T-cell (primary cell): Measurements from ENCODE around the gene CAP2. TPM values are rescaled to one million over a fixed set of nuclear protein-coding genes. Genes with fewer than 3 reads are reported as not detected.
"Not testable (repeated sequence)": the region's sequence is repeated elsewhere in the genome, so short reads cannot be mapped to it uniquely, and the experiment has no call there.

Source experiments
- ATAC-seq, 4 experiments: fragments of 200-7000 bp in 3 of 4; fragments of 150-1000 bp in 1 of 4; cut with Tn5 transposase; replicated peaks in 1 of 4; 1 replicate in 3 of 4; 2 replicates in 1 of 4; pipeline ENCODE4 v1.10.0; 2021; ENCODE audit warnings: moderate library complexity in 3 of 4, mild to moderate bottlenecking in 2 of 4, moderate number of reproducible peaks in 1 of 4
- CTCF ChIA-PET, 2 donors: fragments of 300-600 bp; sonication (Branson Sonifier 250); formaldehyde crosslinking; loops; one replicate each; lab custom pipeline; 2022; ENCODE audit warnings: antibody characterized with exemption in 2 of 2; lab: Charles Lee
- POLR2A ChIA-PET, 2 donors: fragments of 300-600 bp; sonication (Branson Sonifier 250); formaldehyde crosslinking; loops; one replicate each; lab custom pipeline; 2022; ENCODE audit warnings: antibody characterized with exemption in 2 of 2; lab: Charles Lee
- DNase-seq, 35 experiments: peaks; one replicate each; pipeline versions ENCODE4 v3.0.0 to v3.0.0-alpha.2; 2013 to 2023
- H3K27ac ChIP-seq: one replicate; pipeline ENCODE4 v1.5.1; 2013; ENCODE audit warnings: low read length
- H3K27me3 ChIP-seq, 2 experiments: replicated peaks in 1 of 2; 1 replicate in 1 of 2; 2 replicates in 1 of 2; pipeline versions ENCODE4 v1.6.1 to v1.7.0; 2013; ENCODE audit warnings: low read length in 1 of 2, mixed read lengths in 1 of 2; ENCODE audit not compliant: control insufficient read depth in 2 of 2, insufficient read depth in 2 of 2; ENCODE audit errors: extremely low read depth in 1 of 2
- H3K36me3 ChIP-seq, 2 donors: 1 replicate in 1 of 2; 2 replicates in 1 of 2; pipeline versions ENCODE4 v1.6.1 to v1.7.0; 2013; ENCODE audit warnings: low read length in 1 of 2; ENCODE audit not compliant: control insufficient read depth in 2 of 2, insufficient read depth in 1 of 2; ENCODE audit errors: extremely low read depth in 1 of 2
- H3K4me1 ChIP-seq, 2 experiments: 1 replicate in 1 of 2; 2 replicates in 1 of 2; pipeline versions ENCODE4 v1.6.1 to v1.7.0; 2013; ENCODE audit warnings: low read length in 2 of 2, mixed read lengths in 1 of 2; ENCODE audit not compliant: insufficient read depth in 2 of 2, control insufficient read depth in 1 of 2; ENCODE audit errors: extremely low read depth in 1 of 2
- H3K4me3 ChIP-seq, 2 donors: 1 replicate in 1 of 2; 2 replicates in 1 of 2; pipeline versions ENCODE4 v1.5.1 to v1.7.0; 2013; ENCODE audit warnings: mild to moderate bottlenecking in 2 of 2, low read length in 1 of 2, moderate library complexity in 1 of 2; ENCODE audit not compliant: control insufficient read depth in 1 of 2; ENCODE audit errors: extremely low read depth in 1 of 2
- H3K9me3 ChIP-seq: 2 replicates; pipeline ENCODE4 v1.7.0; 2013
- H3K27ac Mint-ChIP-seq, 2 donors: one replicate each; pipeline ENCODE4 v1.8.0; 2020 to 2021; ENCODE audit warnings: mild to moderate bottlenecking in 2 of 2, mixed read lengths in 2 of 2
- H3K27me3 Mint-ChIP-seq, 2 donors: one replicate each; pipeline ENCODE4 v1.8.0; 2021 to 2022; ENCODE audit warnings: mixed read lengths in 2 of 2
- H3K36me3 Mint-ChIP-seq: one replicate; pipeline ENCODE4 v1.8.0; 2021; ENCODE audit warnings: mixed read lengths
- H3K4me1 Mint-ChIP-seq, 3 donors: one replicate each; pipeline ENCODE4 v1.8.0; 2020 to 2022; ENCODE audit warnings: mixed read lengths in 3 of 3, mild to moderate bottlenecking in 1 of 3
- H3K4me3 Mint-ChIP-seq, 3 donors: one replicate each; pipeline ENCODE4 v1.8.0; 2020 to 2022; ENCODE audit warnings: mild to moderate bottlenecking in 3 of 3, mixed read lengths in 3 of 3, moderate library complexity in 3 of 3
- H3K9me3 Mint-ChIP-seq, 3 donors: one replicate each; pipeline ENCODE4 v1.8.0; 2020 to 2022; ENCODE audit warnings: mixed read lengths in 3 of 3
- WGBS: methylation state at CpG from one replicate; pipeline ENCODE4 v1.1.5; 2013; ENCODE audit warnings: missing lambda C conversion rate; ENCODE audit not compliant: insufficient coverage; 5-methylcytosine and 5-hydroxymethylcytosine counted together
- total RNA-seq, 35 experiments: library from RNA in 6 of 35; stranded (reverse) in 6 of 35; fragments of 120-200 nt in 1 of 35; gene quantifications; one replicate each; pipeline versions ENCODE4 v1.2.1 to v1.2.4 and lab custom pipeline; 2013 to 2026

The CAP2 gene
- total RNA-seq, 5 donors from 2014 or later (not counting 1 experiment from before 2014, with no cell fraction given), result 0.20 TPM; not detected in 4

DNA sequence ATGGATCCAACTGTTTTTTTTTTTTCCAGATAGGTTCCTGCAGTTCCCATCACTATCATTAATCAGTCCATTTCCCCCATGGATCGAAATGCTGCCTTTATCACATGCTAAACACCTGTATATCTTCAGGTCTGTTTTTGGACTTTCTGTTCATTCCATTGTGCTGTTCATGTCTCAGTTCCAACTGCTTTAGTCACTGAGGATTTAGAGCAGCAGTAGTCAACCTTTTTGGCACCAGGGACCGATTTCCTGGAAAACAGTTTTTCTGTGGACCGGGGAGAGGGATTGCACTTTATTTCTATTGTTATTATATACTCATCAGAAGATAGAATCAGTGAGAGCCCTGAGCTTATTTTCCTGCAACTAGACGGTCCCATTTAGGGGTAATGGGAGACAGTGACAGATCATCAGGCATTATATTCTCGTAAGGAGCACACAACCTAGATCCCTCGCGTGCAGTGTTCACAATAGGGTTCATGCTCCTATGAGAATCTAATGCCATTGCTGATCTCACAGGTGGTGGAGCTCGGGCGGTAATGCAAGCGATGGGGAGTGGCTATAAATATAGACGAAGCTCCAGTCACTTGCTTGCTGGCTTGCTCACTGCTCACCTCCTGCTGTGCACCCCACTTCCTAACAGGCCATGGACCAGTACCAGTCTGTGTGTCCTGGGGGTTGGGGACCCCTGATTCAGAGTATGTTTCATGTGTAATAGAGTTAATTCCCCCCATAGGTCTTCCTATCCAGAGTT lies 46.0 kb downstream of the CAP2 start:
- Histone ChIP-seq H3K4me3 (no peak overlapping the region), H3K36me3 (no peaks in the 10 kb centered on the region), H3K9me3 (no peaks in the 10 kb centered on the region), H3K27me3 (no peaks in the 10 kb centered on the region), H3K4me1 (no peaks in the 10 kb centered on the region), H3K27ac (no peak overlapping the region)
- ATAC-seq (no peak), DNase-seq (no peak)
- Mint-ChIP-seq H3K36me3 (no peaks in the 10 kb centered on the region), H3K27ac (no peak overlapping the region), H3K4me1 (no peaks in the 10 kb centered on the region), H3K9me3 (no peaks in the 10 kb centered on the region), H3K4me3 (no peak overlapping the region), H3K27me3 (peaks cover 3 to 7% of the 10 kb centered on the region in 2 donors)
- CTCF ChIA-PET, result no interaction called here
- 66% methylated on average over 7 of the region's 11 CpGs for WGBS
- POLR2A ChIA-PET, result no interaction called here

DNA sequence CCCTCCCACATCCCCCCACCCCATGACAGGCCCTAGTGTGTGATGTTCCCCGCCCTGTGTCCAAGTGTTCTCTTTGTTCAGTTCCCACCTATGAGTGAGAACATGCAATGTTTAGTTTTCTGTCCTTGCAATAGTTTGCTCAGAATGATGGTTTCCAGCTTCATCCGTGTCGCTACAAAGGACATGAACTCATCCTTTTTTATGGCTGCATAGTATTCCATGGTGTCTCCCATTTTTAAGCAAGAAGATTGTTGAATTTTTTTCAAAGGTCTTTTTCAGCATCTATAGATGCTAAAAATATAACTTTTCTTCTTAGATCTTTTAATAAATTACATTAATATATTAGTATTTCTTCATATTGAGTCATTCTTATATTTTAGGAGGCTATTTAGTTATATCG lies 47.4 kb downstream of the CAP2 start:
- H3K4me3 Mint-ChIP-seq, H3K27me3 Mint-ChIP-seq, H3K27me3 ChIP-seq, H3K4me1 ChIP-seq, H3K4me1 Mint-ChIP-seq, H3K9me3 Mint-ChIP-seq, DNase-seq, ATAC-seq, H3K36me3 ChIP-seq, H3K9me3 ChIP-seq, CTCF ChIA-PET, H3K4me3 ChIP-seq, H3K36me3 Mint-ChIP-seq, POLR2A ChIA-PET, H3K27ac Mint-ChIP-seq, H3K27ac ChIP-seq: not testable (repeated sequence)
- WGBS, result 100% methylated on average over 1 of the region's 4 CpGs

DNA sequence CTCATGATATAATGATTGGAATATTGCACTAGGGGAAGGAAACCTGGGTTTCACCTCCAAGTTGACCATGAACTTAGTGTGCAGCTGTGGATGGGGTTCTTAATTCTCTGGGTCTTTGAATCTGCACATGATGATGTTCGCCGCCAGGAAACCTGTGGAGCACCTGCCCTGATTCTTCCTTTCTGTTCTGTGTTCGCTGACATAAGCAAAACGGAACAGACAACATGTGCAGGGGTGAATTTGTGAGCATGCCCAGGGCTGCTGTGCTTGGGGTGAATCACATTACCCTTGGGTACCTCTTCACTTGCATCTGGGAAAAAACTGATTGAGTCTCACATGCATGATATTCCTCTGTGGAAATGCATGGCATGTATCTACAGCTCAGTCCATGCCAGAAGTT lies 48.8 kb downstream of the CAP2 start:
- H3K27me3 ChIP-seq, result no peaks in the 10 kb centered on the region
- H3K36me3 Mint-ChIP-seq, result no peaks in the 10 kb centered on the region
- 100% methylated on average over 2 of the region's 4 CpGs for WGBS
- ATAC-seq (no peak), DNase-seq (no peak)
- no peak overlapping the region for H3K4me3 ChIP-seq
- no peaks in the 10 kb centered on the region for H3K36me3 ChIP-seq
- H3K27ac Mint-ChIP-seq, result no peak overlapping the region
- H3K9me3 ChIP-seq, result no peaks in the 10 kb centered on the region
- no peak overlapping the region for H3K27ac ChIP-seq
- peaks cover 8 to 9% of the 10 kb centered on the region in 2 donors for H3K27me3 Mint-ChIP-seq
- H3K4me3 Mint-ChIP-seq, result no peak overlapping the region
- CTCF ChIA-PET, result no interaction called here
- H3K4me1 ChIP-seq, result no peaks in the 10 kb centered on the region
- no peaks in the 10 kb centered on the region for H3K9me3 Mint-ChIP-seq
- POLR2A ChIA-PET, result no interaction called here
- no peaks in the 10 kb centered on the region for H3K4me1 Mint-ChIP-seq

DNA sequence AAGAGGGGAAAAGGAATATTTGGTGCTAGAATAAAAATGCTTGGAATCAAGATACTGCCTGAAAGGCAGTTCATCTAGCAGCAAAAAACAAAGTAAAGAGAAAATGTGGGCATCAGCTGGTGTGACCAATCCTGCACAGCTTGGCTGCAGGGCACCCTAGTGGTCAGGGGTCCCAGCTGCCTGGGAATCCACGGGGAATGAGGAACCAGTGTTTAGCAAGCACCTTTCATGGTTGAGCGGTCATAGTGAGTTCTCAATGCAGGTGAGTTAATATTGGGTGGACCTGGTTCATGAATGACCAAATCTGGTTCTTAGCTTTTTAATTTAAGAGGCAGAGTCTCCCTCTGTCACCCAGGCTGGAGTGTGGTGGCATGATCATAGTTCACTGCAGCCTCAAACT lies 53.3 kb downstream of the CAP2 start:
- Histone ChIP-seq H3K27me3 (peaks cover 0 to 2% of the 10 kb centered on the region in 2 experiments), H3K4me1 (no peaks in the 10 kb centered on the region), H3K9me3 (no peaks in the 10 kb centered on the region), H3K27ac (no peak overlapping the region), H3K4me3 (no peak overlapping the region), H3K36me3 (no peaks in the 10 kb centered on the region)
- no CpG with 5 or more reads among the region's 2 CpGs for WGBS
- Mint-ChIP-seq H3K4me1 (no peaks in the 10 kb centered on the region), H3K27ac (no peak overlapping the region), H3K27me3 (peaks cover 4 to 8% of the 10 kb centered on the region in 2 donors), H3K4me3 (no peak overlapping the region), H3K9me3 (no peaks in the 10 kb centered on the region), H3K36me3 (no peaks in the 10 kb centered on the region)
- ChIA-PET CTCF (no interaction called here), POLR2A (no interaction called here)
- DNase-seq (no peak), ATAC-seq (no peak)

DNA sequence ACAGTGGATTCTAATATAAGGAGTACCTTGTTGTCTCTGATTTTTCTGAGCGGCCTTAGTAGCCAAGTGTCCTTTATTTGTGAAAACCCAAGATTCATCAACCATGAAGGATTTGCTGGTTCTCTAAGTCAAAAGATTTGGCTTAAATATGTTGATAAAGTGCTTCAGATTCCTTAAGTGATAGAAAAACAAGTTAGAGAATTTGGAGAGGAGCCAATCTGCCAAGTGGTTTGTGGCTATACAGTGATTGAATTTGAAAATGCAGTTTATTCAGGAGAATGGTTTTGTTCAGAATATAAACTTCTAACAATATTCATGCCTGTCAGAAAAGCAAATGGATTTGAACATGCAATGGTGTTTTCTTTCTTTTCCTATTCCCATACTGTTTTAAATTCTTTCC lies 54.8 kb downstream of the CAP2 start:
- H3K27me3 Mint-ChIP-seq, result peaks cover 6 to 7% of the 10 kb centered on the region in 2 donors
- H3K9me3 Mint-ChIP-seq, result no peaks in the 10 kb centered on the region
- H3K36me3 Mint-ChIP-seq, result no peaks in the 10 kb centered on the region
- Histone ChIP-seq H3K27ac (no peak overlapping the region), H3K4me1 (no peaks in the 10 kb centered on the region), H3K36me3 (no peaks in the 10 kb centered on the region), H3K4me3 (no peak overlapping the region), H3K9me3 (no peaks in the 10 kb centered on the region), H3K27me3 (peaks cover 0 to 2% of the 10 kb centered on the region in 2 experiments)
- no peak overlapping the region for H3K27ac Mint-ChIP-seq
- no CpG with 5 or more reads among the region's 1 CpG for WGBS
- ChIA-PET POLR2A (no interaction called here), CTCF (no interaction called here)
- DNase-seq (no peak), ATAC-seq (no peak)
- no peak overlapping the region for H3K4me3 Mint-ChIP-seq
- H3K4me1 Mint-ChIP-seq, result no peaks in the 10 kb centered on the region

DNA sequence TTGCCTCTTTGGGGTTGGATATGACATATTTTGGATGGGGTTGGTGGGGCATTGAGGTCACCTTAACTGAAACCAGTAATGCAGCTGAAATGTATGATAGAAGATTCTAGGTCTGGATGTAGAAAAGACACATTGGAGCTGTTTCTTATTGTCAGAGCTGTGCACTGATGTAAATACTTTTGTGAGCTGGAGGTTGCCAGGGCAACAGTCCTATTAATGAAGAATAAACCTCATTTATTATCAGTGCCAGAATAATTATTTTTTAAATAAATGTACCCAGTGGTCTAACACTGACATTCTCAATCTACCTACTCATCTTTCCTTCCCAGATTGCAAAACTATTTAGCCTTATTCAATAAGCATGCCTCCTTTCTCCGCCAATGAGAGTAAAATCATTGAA lies 57.0 kb downstream of the CAP2 start:
- no peak overlapping the region for H3K4me3 ChIP-seq
- ATAC-seq, result no peak
- Mint-ChIP-seq H3K4me1 (no peaks in the 10 kb centered on the region), H3K27ac (no peak overlapping the region), H3K4me3 (no peak overlapping the region), H3K27me3 (peaks cover 11 to 13% of the 10 kb centered on the region in 2 donors), H3K36me3 (no peaks in the 10 kb centered on the region), H3K9me3 (no peaks in the 10 kb centered on the region)
- no peak overlapping the region for H3K27ac ChIP-seq
- H3K27me3 ChIP-seq, result peaks cover 0 to 4% of the 10 kb centered on the region in 2 experiments
- POLR2A ChIA-PET, result no interaction called here
- DNase-seq, result no peak
- WGBS, result no CpG with 5 or more reads among the region's 1 CpG
- H3K36me3 ChIP-seq, result no peaks in the 10 kb centered on the region
- no peaks in the 10 kb centered on the region for H3K4me1 ChIP-seq
- CTCF ChIA-PET, result no interaction called here
- no peaks in the 10 kb centered on the region for H3K9me3 ChIP-seq
